ENCODE results near the gene DTX4. TPM values are rescaled to one million over a fixed set of nuclear protein-coding genes. Genes with fewer than 3 reads are reported as not detected.

DTX4 gene
- total and polyA plus RNA-seq, 7 experiments from 2014 or later = 0.22 to 3.9 (median 1.1) TPM

GRCh38 chr11:59247531-59248227 is 75.7 kb downstream of the DTX4 start:
- Histone ChIP-seq H3K4me1 (ENCODE audit: control insufficient read depth in 2 of 2, insufficient read depth in 2 of 2, low read length in 2 of 2) (peaks cover 10 to 11% of the 10 kb centered on the region in 2 donors), H3K4me3 (ENCODE audit: low read length) (no peak overlapping the region), H3K27ac (ENCODE audit: low read depth, low read length) (no peak overlapping the region), H3K27me3 (ENCODE audit: control insufficient read depth in 2 of 2, insufficient read depth in 2 of 2, low read length in 2 of 2) (no peaks in the 10 kb centered on the region), H3K36me3 (ENCODE audit: control insufficient read depth in 2 of 3, insufficient read depth in 3 of 3, low read length in 3 of 3) (no peaks in the 10 kb centered on the region), H3K9me3 (ENCODE audit: control insufficient read depth in 2 of 3, low read length in 3 of 3) (no peaks in the 10 kb centered on the region)
- DNase-seq (peak in 5 of 9 donors; percentile 10 to 45 (median 29)), ATAC-seq (peak; percentile 81)
- ChIA-PET CTCF (no interaction called here), POLR2A (no interaction called here)
- Mint-ChIP-seq H3K36me3 (no peaks in the 10 kb centered on the region), H3K27me3 (peaks cover 0 to 2% (median 0%) of the 10 kb centered on the region in 5 donors), H3K4me1 (peaks cover 10 to 28% (median 26%) of the 10 kb centered on the region in 7 donors), H3K27ac (peak overlapping the region in 6 of 9 donors; percentile 8 to 76 (median 48)), H3K9me3 (no peaks in the 10 kb centered on the region), H3K4me3 (peak overlapping the region in 9 of 10 donors; percentile 6 to 52 (median 39))
- intact Hi-C loops (cut with micrococcal nuclease) = no loop called here

- H3K9me3 Mint-ChIP-seq = no peaks in the 10 kb centered on the region
- no peak overlapping the region for H3K4me3 ChIP-seq (ENCODE audit: low read length)
- H3K9me3 ChIP-seq (ENCODE audit: control insufficient read depth in 2 of 3, low read length in 3 of 3) = no peaks in the 10 kb centered on the region
- intact Hi-C loops (cut with micrococcal nuclease) = no loop called here
- H3K27ac Mint-ChIP-seq = no peak overlapping the region
- no peak for ATAC-seq
- no peak overlapping the region for H3K4me3 Mint-ChIP-seq
- H3K4me1 ChIP-seq (ENCODE audit: control insufficient read depth in 2 of 2, insufficient read depth in 2 of 2, low read length in 2 of 2) = peaks cover 10 to 11% of the 10 kb centered on the region in 2 donors
- H3K27me3 ChIP-seq (ENCODE audit: control insufficient read depth in 2 of 2, insufficient read depth in 2 of 2, low read length in 2 of 2) = no peaks in the 10 kb centered on the region
- DNase-seq = no peak
- no peaks in the 10 kb centered on the region for H3K36me3 ChIP-seq (ENCODE audit: control insufficient read depth in 2 of 3, insufficient read depth in 3 of 3, low read length in 3 of 3)
- H3K27me3 Mint-ChIP-seq = peaks cover 0 to 2% (median 0%) of the 10 kb centered on the region in 5 donors
- H3K4me1 Mint-ChIP-seq = peaks cover 10 to 28% (median 26%) of the 10 kb centered on the region in 7 donors
- no peaks in the 10 kb centered on the region for H3K36me3 Mint-ChIP-seq
- no peak overlapping the region for H3K27ac ChIP-seq (ENCODE audit: low read depth, low read length)
- ChIA-PET POLR2A (no interaction called here), CTCF (interaction anchor here (1.4 kb wide), 1 partner anchor 78 kb away, joined by 4 read pairs; the partner anchor contains the start of gene DTX4)
Measured at GRCh38 chr11:59249535-59249934, 77.6 kb downstream of the DTX4 start.

GRCh38 chr11:59253001-59253400 is 81.1 kb downstream of the DTX4 start:
- no peak overlapping the region for H3K4me3 Mint-ChIP-seq
- H3K4me1 ChIP-seq (ENCODE audit: control insufficient read depth in 2 of 2, insufficient read depth in 2 of 2, low read length in 2 of 2) = peaks cover 1 to 4% of the 10 kb centered on the region in 2 donors
- POLR2A ChIA-PET = no interaction called here

GRCh38 chr11:59254286-59254685 is 82.4 kb downstream of the DTX4 start:
- DNase-seq = no peak
- POLR2A ChIA-PET = no interaction called here
- peaks cover 0 to 3% (median 0%) of the 10 kb centered on the region in 5 donors for H3K27me3 Mint-ChIP-seq
- H3K4me3 Mint-ChIP-seq = no peak overlapping the region
- H3K36me3 Mint-ChIP-seq = no peaks in the 10 kb centered on the region
- no peaks in the 10 kb centered on the region for H3K4me1 ChIP-seq (ENCODE audit: control insufficient read depth in 2 of 2, insufficient read depth in 2 of 2, low read length in 2 of 2)
- H3K27me3 ChIP-seq (ENCODE audit: control insufficient read depth in 2 of 2, insufficient read depth in 2 of 2, low read length in 2 of 2) = no peaks in the 10 kb centered on the region
- peaks cover 0 to 2% (median 0%) of the 10 kb centered on the region in 7 donors for H3K4me1 Mint-ChIP-seq
- H3K4me3 ChIP-seq (ENCODE audit: low read length) = no peak overlapping the region
- no peaks in the 10 kb centered on the region for H3K36me3 ChIP-seq (ENCODE audit: control insufficient read depth in 2 of 3, insufficient read depth in 3 of 3, low read length in 3 of 3)
- CTCF ChIA-PET = interaction anchor here (1.4 kb wide), 1 partner anchor 83 kb away, joined by 6 read pairs; the partner anchor contains the start of gene DTX4
- H3K9me3 ChIP-seq (ENCODE audit: control insufficient read depth in 2 of 3, low read length in 3 of 3) = no peaks in the 10 kb centered on the region
- intact Hi-C loops (cut with micrococcal nuclease) = no loop called here
- no peak overlapping the region for H3K27ac Mint-ChIP-seq
- ATAC-seq = no peak
- no peaks in the 10 kb centered on the region for H3K9me3 Mint-ChIP-seq
- no peak overlapping the region for H3K27ac ChIP-seq (ENCODE audit: low read depth, low read length)

More at GRCh38 chr11:59253001-59253400, 81.1 kb downstream of the DTX4 start:
- Histone ChIP-seq H3K36me3 (ENCODE audit: control insufficient read depth in 2 of 3, insufficient read depth in 3 of 3, low read length in 3 of 3) (no peaks in the 10 kb centered on the region), H3K4me3 (ENCODE audit: low read length) (no peak overlapping the region), H3K27me3 (ENCODE audit: control insufficient read depth in 2 of 2, insufficient read depth in 2 of 2, low read length in 2 of 2) (no peaks in the 10 kb centered on the region), H3K9me3 (ENCODE audit: control insufficient read depth in 2 of 3, low read length in 3 of 3) (no peaks in the 10 kb centered on the region), H3K27ac (ENCODE audit: low read depth, low read length) (no peak overlapping the region)
- H3K36me3 Mint-ChIP-seq = no peaks in the 10 kb centered on the region
- H3K27ac Mint-ChIP-seq = no peak overlapping the region
- peaks cover 0 to 3% (median 0%) of the 10 kb centered on the region in 5 donors for H3K27me3 Mint-ChIP-seq
- CTCF ChIA-PET = no interaction called here
- ATAC-seq (no peak), DNase-seq (no peak)
- intact Hi-C loops (cut with micrococcal nuclease) = no loop called here
- no peaks in the 10 kb centered on the region for H3K9me3 Mint-ChIP-seq
- H3K4me1 Mint-ChIP-seq = peaks cover under 1 to 12% (median 11%) of the 10 kb centered on the region in 7 donors

GRCh38 chr11:59255281-59255680 is 83.3 kb downstream of the DTX4 start:
- intact Hi-C loops (cut with micrococcal nuclease) = no loop called here
- Histone ChIP-seq H3K4me3 (ENCODE audit: low read length) (no peak overlapping the region), H3K4me1 (ENCODE audit: control insufficient read depth in 2 of 2, insufficient read depth in 2 of 2, low read length in 2 of 2) (no peaks in the 10 kb centered on the region), H3K36me3 (ENCODE audit: control insufficient read depth in 2 of 3, insufficient read depth in 3 of 3, low read length in 3 of 3) (no peaks in the 10 kb centered on the region), H3K27me3 (ENCODE audit: control insufficient read depth in 2 of 2, insufficient read depth in 2 of 2, low read length in 2 of 2) (no peaks in the 10 kb centered on the region), H3K9me3 (ENCODE audit: control insufficient read depth in 2 of 3, low read length in 3 of 3) (no peaks in the 10 kb centered on the region), H3K27ac (ENCODE audit: low read depth, low read length) (no peak overlapping the region)
- Mint-ChIP-seq H3K4me3 (no peak overlapping the region), H3K27me3 (peaks cover 0 to 3% (median 0%) of the 10 kb centered on the region in 5 donors), H3K4me1 (peaks cover 0 to 2% (median 0%) of the 10 kb centered on the region in 7 donors), H3K36me3 (no peaks in the 10 kb centered on the region), H3K9me3 (no peaks in the 10 kb centered on the region), H3K27ac (no peak overlapping the region)
- ChIA-PET CTCF (no interaction called here), POLR2A (no interaction called here)
- DNase-seq (no peak), ATAC-seq (no peak)

Other genes starting within 250 kb of the DTX4 start
- gene GLYATL1, start 232.6 kb upstream of the DTX4 start, total RNA-seq = not detected
- under 1 TPM in 1 of 2 donors, not detected in 1; 0.39 TPM for gene GLYATL1, start 232.6 kb upstream of the DTX4 start, polyA plus RNA-seq
- gene GLYATL1B, start 85.8 kb upstream of the DTX4 start, total RNA-seq = not detected
- gene GLYATL1B, start 85.8 kb upstream of the DTX4 start, polyA plus RNA-seq = not detected
- 10 to 100 TPM in 1 of 5 experiments, under 1 TPM in 3, not detected in 1; 0.11 to 79.8 (median 0.42) TPM for gene FAM111B, start 64.9 kb upstream of the DTX4 start, total RNA-seq
- not detected for gene FAM111B, start 64.9 kb upstream of the DTX4 start, polyA plus RNA-seq
- gene FAM111A, start 29.3 kb upstream of the DTX4 start, total RNA-seq = 100 to 1,000 TPM in 3 of 5 experiments, 10 to 100 TPM in 2; 73.1 to 138 (median 117) TPM
- 10 to 100 TPM; 23.0 to 32.0 TPM for gene FAM111A, start 29.3 kb upstream of the DTX4 start, polyA plus RNA-seq
- gene MPEG1, start 40.8 kb downstream of the DTX4 start, total RNA-seq = 100 to 1,000 TPM in 1 of 5 experiments, 10 to 100 TPM in 1, 1 to 10 TPM in 2, not detected in 1; 4.2 to 187 (median 13.8) TPM
- under 1 TPM; 0.26 to 0.53 TPM for gene MPEG1, start 40.8 kb downstream of the DTX4 start, polyA plus RNA-seq
- gene OR5AN1, start 186.8 kb downstream of the DTX4 start, total RNA-seq = not detected
- gene OR5AN1, start 186.8 kb downstream of the DTX4 start, polyA plus RNA-seq = not detected

All from naive thymus-derived CD4-positive, alpha-beta T cell (primary cell).